Bronchial epithelial cell (primary cell): ENCODE data around the gene OR51B6. TPM values are rescaled to one million over a fixed set of nuclear protein-coding genes. Genes with fewer than 3 reads are reported as not detected.

Experiments
- DNase-seq: peaks from one replicate; pipeline ENCODE4 v3.0.0-alpha.2; 2010; ENCODE audit warnings: low read depth
- FAIRE-seq: peaks from 2 replicates; lab custom pipeline; 2011; peaks lifted over from hg19 to GRCh38; lab: Jason Lieb, UNC
- H3K27me3 ChIP-seq: 2 replicates; pipeline ENCODE4 v1.5.1; 2011; ENCODE audit warnings: low read length; ENCODE audit not compliant: control insufficient read depth, insufficient read depth
- H3K36me3 ChIP-seq: 2 replicates; pipeline ENCODE4 v1.5.1; 2011; ENCODE audit warnings: low read length; ENCODE audit not compliant: control insufficient read depth, insufficient read depth
- H3K4me3 ChIP-seq: 2 replicates; pipeline ENCODE4 v1.5.1; 2011; ENCODE audit warnings: mild to moderate bottlenecking, low read depth, low read length, control low read depth
- CTCF ChIP-seq: IDR thresholded peaks from 2 replicates; pipeline ENCODE4 v1.5.1; 2011; ENCODE audit warnings: mild to moderate bottlenecking, moderate library complexity, low read length, control low read depth, inconsistent platforms; ENCODE audit not compliant: insufficient read depth, severe bottlenecking
- total RNA-seq: library from RNA; depleted of rRNA; stranded (reverse); fragments of >200 nt; gene quantifications from 2 replicates; pipeline ENCODE4 v1.2.1, GENCODE V29; 2014

The OR51B6 gene
- total RNA-seq, 1 donor from 2014 or later, result not detected

- Histone ChIP-seq H3K36me3 (no peaks in the 10 kb centered on the region), H3K4me3 (no peak overlapping the region), H3K27me3 (no peaks in the 10 kb centered on the region)
- no peak for TF ChIP-seq CTCF
- DNase-seq, result no peak
- no peak for FAIRE-seq
These were observed 42.8 kb downstream of the OR51B6 start for GRCh38 chr11:5394091-5394490.

GRCh38 chr11:5398936-5399335 lies 47.6 kb downstream of the OR51B6 start:
- FAIRE-seq, result peak; percentile 40
- no peaks in the 10 kb centered on the region for H3K27me3 ChIP-seq
- DNase-seq, result no peak
- TF ChIP-seq CTCF, result no peak
- H3K36me3 ChIP-seq, result no peaks in the 10 kb centered on the region
- H3K4me3 ChIP-seq, result no peak overlapping the region

Other genes with a start within 250 kb of the OR51B6 start
- gene OR52A5, start 213.2 kb upstream of the OR51B6 start, total RNA-seq, result not detected in 2 replicates
- gene OR52A1, start 196.8 kb upstream of the OR51B6 start, total RNA-seq, result not detected in 2 replicates
- gene OR51V1, start 150.8 kb upstream of the OR51B6 start, total RNA-seq, result not detected in 2 replicates
- gene HBB, start 124.4 kb upstream of the OR51B6 start, total RNA-seq, result not detected in 2 replicates
- gene HBD, start 117.0 kb upstream of the OR51B6 start, total RNA-seq, result not detected in 2 replicates
- gene HBG1, start 101.7 kb upstream of the OR51B6 start, total RNA-seq, result not detected in 2 replicates
- not detected in 2 replicates for gene HBG2, start 96.7 kb upstream of the OR51B6 start, total RNA-seq
- not detected in 2 replicates for gene HBE1, start 81.6 kb upstream of the OR51B6 start, total RNA-seq
- not detected in 2 replicates for gene OR51B4, start 49.6 kb upstream of the OR51B6 start, total RNA-seq
- not detected in 2 replicates for gene OR51B2, start 27.2 kb upstream of the OR51B6 start, total RNA-seq
- not detected in 2 replicates for gene OR51B5, start 8.0 kb upstream of the OR51B6 start, total RNA-seq
- not detected in 2 replicates for gene OR51M1, start 32.3 kb downstream of the OR51B6 start, total RNA-seq
- not detected in 2 replicates for gene OR51Q1, start 70.6 kb downstream of the OR51B6 start, total RNA-seq
- gene OR51I1, start 90.0 kb downstream of the OR51B6 start, total RNA-seq, result not detected in 2 replicates
- gene OR51I2, start 97.8 kb downstream of the OR51B6 start, total RNA-seq, result not detected in 2 replicates
- gene OR52D1, start 137.2 kb downstream of the OR51B6 start, total RNA-seq, result not detected in 2 replicates
- gene UBQLN3, start 158.4 kb downstream of the OR51B6 start, total RNA-seq, result 0.13 TPM in 1 of 2 replicates, not detected in the other
- gene UBQLNL, start 165.2 kb downstream of the OR51B6 start, total RNA-seq, result under 0.01 TPM in 1 of 2 replicates, not detected in the other
- gene OR52H1, start 197.0 kb downstream of the OR51B6 start, total RNA-seq, result 0.38 TPM in 1 of 2 replicates, not detected in the other
- not detected in 2 replicates for gene OR52B6, start 229.4 kb downstream of the OR51B6 start, total RNA-seq
- gene TRIM6, start 245.1 kb downstream of the OR51B6 start, total RNA-seq, result 1.8 and 3.2 TPM in 2 replicates